A204.1 (cell line): Measurements from ENCODE around the gene EOMES.
A peak's percentile ranks its signal among the peaks of the same experiment; 100 is the strongest.

Experiments
- FAIRE-seq: peaks from 2 replicates; lab custom pipeline; 2012; peaks lifted over from hg19 to GRCh38; lab: Jason Lieb, UNC

Gene EOMES

GRCh38 chr3:27720899-27721716 is 1.0 kb downstream of the EOMES start:
- no peak for FAIRE-seq

- FAIRE-seq: no peak
Measured at GRCh38 chr3:27719314-27720003, 2.7 kb downstream of the EOMES start.

GRCh38 chr3:27718459-27718858 is 3.7 kb downstream of the EOMES start:
- FAIRE-seq: no peak

- FAIRE-seq: no peak
Measured at GRCh38 chr3:27717200-27717852, 4.8 kb downstream of the EOMES start.

- no peak for FAIRE-seq
Measured at GRCh38 chr3:27716309-27716708, 5.8 kb downstream of the EOMES start.

GRCh38 chr3:27715863-27716262 is 6.3 kb downstream of the EOMES start:
- FAIRE-seq: no peak

- no peak for FAIRE-seq
Measured at GRCh38 chr3:27715454-27715806, 6.7 kb downstream of the EOMES start.

- no peak for FAIRE-seq
Measured at GRCh38 chr3:27714692-27715453, 7.2 kb downstream of the EOMES start.

GRCh38 chr3:27714146-27714526 is 8.0 kb downstream of the EOMES start:
- FAIRE-seq: no peak

- FAIRE-seq: no peak
Measured at GRCh38 chr3:27713435-27714145, 8.5 kb downstream of the EOMES start.

GRCh38 chr3:27713078-27713423 is 9.1 kb downstream of the EOMES start:
- FAIRE-seq: no peak

GRCh38 chr3:27712136-27713077 is 9.7 kb downstream of the EOMES start:
- no peak for FAIRE-seq

GRCh38 chr3:27708250-27708649 is 13.9 kb downstream of the EOMES start:
- no peak for FAIRE-seq

- FAIRE-seq: no peak
Measured at GRCh38 chr3:27699067-27699466, 23.1 kb downstream of the EOMES start.

- FAIRE-seq: no peak
Measured at GRCh38 chr3:27696906-27697305, 25.2 kb downstream of the EOMES start.

- no peak for FAIRE-seq
Measured at GRCh38 chr3:27695636-27696035, 26.5 kb downstream of the EOMES start.

GRCh38 chr3:27688053-27688452 is 34.1 kb downstream of the EOMES start:
- no peak for FAIRE-seq

GRCh38 chr3:27686642-27687041 is 35.5 kb downstream of the EOMES start:
- no peak for FAIRE-seq

GRCh38 chr3:27685474-27685873 is 36.6 kb downstream of the EOMES start:
- FAIRE-seq: no peak

- no peak for FAIRE-seq
Measured at GRCh38 chr3:27684302-27684701, 37.8 kb downstream of the EOMES start.

GRCh38 chr3:27681249-27681748 is 40.8 kb downstream of the EOMES start:
- peak; percentile 98 for FAIRE-seq
